Measurements from ENCODE around the gene ACOT8.
"Not testable (repeated sequence)": the region's sequence is repeated elsewhere in the genome, so short reads cannot be mapped to it uniquely, and the experiment has no call there.

ACOT8 gene

GRCh38 chr20:45823949-45824835 lies 33.0 kb downstream of the ACOT8 start:
- DNase-seq = no peak

DNA sequence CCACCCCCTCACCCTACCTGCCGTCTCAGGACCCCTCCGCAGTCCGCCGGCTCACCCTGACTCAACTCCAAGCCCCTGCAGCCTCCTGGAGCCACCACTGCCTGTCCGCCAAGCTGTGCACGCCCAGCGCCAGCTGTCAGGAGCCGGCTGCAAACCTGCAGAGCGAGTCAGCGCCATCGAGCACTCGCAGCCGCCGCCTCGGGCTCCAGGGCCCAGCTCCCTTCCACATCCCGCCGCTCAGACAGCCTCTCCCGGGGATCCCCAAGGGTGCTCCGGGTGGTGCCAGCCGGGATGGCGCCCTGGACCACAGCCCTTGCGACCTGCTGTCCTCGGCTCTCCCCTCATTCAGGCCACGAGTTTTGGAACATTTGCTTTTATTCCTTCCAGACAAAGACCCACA lies 34.3 kb downstream of the ACOT8 start:
- peak; percentile 21 for DNase-seq

DNA sequence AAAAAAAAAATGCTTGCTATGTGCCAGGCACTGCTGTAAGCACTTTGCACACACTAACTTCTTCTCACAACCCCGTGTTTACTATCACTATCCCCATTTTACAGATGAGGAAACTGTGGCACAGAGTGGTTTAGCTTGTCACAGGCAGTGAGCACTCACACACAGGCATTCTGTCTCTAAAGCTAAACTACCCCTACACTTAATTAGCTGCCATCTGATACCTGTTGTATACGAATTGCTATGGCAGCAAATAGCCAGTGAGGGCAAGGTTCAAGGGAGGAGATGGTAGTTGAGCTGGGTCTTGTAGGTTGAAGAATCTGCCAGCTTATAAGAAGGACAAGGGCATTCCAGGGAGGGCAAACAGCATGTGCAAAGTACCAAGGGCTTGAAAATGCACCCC lies 35.2 kb downstream of the ACOT8 start:
- DNase-seq = no peak

DNA sequence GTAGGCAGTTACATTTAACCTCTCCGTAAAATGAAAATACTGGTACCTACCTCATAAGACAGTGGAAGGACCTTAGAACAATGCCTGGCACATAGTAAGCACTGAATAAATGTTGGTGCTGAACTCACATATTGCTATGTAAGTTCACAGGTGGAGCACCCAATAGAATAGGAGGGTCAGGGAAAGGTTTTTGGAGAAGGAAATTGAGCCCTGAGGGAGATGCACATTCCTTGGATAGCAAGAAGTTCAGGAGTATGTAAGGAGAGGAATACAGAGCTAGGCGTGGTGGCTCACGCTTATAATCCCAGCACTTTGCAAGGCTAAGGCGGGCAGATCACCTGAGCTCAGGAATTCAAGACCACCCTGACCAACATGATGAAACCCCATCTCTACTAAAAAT lies 37.7 kb downstream of the ACOT8 start:
- DNase-seq = no peak

GRCh38 chr20:45818239-45818638 lies 39.0 kb downstream of the ACOT8 start:
- DNase-seq = no peak

GRCh38 chr20:45817376-45818194 lies 39.6 kb downstream of the ACOT8 start:
- no peak for DNase-seq

DNA sequence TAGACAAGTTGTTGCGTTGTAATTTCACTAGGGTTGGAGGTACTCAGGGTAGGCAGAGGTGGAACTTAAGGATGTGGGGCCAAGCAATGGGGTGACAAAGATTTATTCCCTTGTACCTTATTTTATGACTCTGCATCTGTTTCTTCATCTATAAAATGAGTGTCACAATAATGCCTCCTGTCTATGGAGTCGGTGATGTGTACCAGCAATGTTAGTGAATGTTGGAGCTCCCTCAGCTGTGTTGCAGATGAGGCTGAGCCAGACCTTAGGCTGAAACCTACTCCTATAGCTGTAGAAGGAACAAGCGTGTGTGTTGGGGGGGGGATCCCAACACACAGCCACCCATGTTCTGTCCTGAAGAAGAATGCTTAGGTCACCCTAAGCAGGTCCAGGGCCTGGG lies 40.2 kb downstream of the ACOT8 start:
- no peak for DNase-seq

DNA sequence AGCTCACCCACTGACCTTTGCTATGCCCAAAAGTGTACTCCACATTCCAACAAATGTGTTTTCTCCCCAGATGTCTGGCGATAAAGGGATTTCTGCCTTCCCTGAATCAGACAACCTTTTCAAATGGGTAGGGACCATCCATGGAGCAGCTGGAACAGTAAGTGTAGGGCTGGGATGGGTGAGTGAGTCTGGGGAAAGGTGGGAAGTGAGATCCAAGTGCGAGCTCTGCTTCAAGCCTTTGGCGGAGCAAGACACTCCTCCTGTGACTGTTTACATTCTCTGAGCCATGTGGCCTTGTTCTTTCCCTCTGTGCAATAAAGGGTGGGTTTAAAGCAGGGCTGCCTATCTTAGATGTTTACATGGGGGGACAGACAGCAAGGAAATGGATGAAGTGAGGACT lies 42.9 kb downstream of the ACOT8 start:
- no peak for DNase-seq

- DNase-seq = no peak
These were observed 43.7 kb downstream of the ACOT8 start for GRCh38 chr20:45813489-45813888.

DNA sequence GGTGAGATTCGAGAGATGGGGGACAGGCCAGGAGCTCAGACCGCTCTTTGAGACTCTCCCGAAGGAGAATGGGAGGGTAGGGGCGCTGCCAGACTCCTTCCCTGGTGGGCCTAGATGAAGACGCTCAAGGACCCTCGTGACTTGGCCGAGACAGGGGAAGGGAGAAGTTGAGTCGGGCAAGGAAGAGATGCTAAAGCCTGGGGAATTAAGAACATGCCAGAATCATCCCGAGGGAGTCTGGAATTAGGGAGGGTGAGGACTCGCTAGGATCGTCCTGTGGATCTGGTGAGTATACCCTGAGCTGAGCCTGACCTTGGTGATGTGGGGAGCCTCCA lies 44.2 kb downstream of the ACOT8 start:
- no peak for DNase-seq

- peak; percentile 99 for DNase-seq
These were observed 44.8 kb downstream of the ACOT8 start, which contains the start of gene UBE2C for GRCh38 chr20:45812157-45813005. TSS of gene UBE2C (plus strand) at chr20:45812644. CDS start at chr20:45812696, 52 bp downstream.

GRCh38 chr20:45810191-45810970 lies 46.8 kb downstream of the ACOT8 start:
- DNase-seq = no peak

DNA sequence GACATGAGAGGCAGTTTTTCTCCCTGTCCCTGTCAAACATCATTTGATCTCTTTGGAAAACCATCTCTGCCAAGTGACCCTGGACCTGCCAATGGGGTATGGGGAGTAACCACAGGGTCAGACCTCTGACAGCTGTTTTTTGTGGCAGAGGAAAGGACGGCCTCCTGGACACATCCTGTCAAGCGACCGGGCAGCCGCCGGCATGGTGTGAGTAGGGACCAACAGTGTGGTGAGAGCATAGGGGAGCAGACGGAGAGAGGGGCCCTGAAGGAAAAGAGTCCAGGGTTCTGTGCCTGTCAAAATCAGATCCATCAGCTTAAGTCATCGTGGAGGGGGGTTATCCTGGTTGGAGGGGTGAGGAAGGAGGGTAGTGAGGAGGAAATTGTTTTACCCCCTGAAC lies 55.3 kb downstream of the ACOT8 start:
- DNase-seq = no peak

GRCh38 chr20:45798935-45799642 lies 58.1 kb downstream of the ACOT8 start:
- peak; percentile 59 for DNase-seq

GRCh38 chr20:45797955-45798354 lies 59.2 kb downstream of the ACOT8 start:
- DNase-seq = not testable (repeated sequence)

- DNase-seq = not testable (repeated sequence)
These were observed 59.7 kb downstream of the ACOT8 start for GRCh38 chr20:45797510-45797909.

DNA sequence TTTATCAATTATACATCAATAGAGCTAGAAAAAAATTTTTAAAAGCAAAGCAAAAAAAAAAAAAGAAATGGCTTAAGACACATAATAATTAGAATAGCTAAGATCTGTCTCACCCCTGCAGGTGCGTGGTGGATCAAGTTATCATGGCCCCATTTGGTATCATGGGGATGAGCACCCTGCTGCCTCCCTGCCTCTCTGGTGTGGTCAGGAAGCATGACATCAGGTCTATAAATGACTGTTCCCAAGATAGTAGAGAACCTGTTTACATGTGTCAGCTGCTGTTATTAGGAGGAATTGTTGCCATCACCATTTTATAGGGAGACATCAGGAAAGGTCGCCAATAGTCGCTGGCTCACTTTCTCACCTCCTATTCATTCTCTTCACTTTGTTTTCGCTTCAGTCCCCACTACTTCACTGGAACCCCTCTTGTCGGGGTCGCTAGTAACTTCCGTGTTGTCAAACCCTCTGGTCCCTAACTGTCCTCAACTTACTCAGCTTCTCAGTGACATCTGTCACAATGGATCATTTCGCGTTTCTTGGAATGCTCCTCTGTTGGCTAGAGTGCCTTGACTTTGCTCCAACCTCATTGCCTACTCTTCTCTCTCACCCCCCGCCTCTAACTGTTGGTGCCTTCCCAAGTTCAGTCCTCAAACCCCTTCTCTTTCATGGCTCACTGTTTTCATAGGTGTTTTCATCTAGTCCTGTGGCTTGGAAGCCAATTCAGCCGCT lies 60.7 kb downstream of the ACOT8 start:
- no peak for DNase-seq

- no peak for DNase-seq
These were observed 64.7 kb downstream of the ACOT8 start for GRCh38 chr20:45792317-45793118.

All from NCI-H1694 (cell line).